NK-92 treated with Interleukin-12 subunit alpha and Interleukin-12 subunit beta, amount 100 ng/mL, for 24 hours (cell line): ENCODE data around the gene BTBD9.
"Not testable (repeated sequence)": the region's sequence is repeated elsewhere in the genome, so short reads cannot be mapped to it uniquely, and the experiment has no call there.

ENCODE experiments used
- DNase-seq: peaks from one replicate; lab custom pipeline; 2025; lab: John Stamatoyannopoulos, UW

The BTBD9 gene

DNA sequence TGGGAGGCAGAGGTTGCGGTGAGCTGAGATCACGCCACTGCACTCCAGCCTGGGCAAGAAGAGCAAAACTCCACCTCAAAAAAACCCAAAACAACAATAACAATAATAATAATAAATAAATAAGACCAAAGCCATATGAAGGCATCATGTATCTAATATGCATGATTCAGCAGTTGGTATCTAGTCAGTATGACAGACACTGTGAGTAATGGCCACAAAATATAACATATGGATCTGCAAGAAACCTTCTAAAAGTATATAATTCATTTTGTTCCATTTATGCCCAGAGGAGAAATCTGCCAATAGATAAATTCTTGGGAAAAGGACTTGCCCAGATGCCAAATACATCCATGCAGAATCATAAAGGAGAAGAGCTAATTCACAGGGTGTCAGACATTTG lies 252.3 kb downstream of the BTBD9 start:
- no peak for DNase-seq

DNA sequence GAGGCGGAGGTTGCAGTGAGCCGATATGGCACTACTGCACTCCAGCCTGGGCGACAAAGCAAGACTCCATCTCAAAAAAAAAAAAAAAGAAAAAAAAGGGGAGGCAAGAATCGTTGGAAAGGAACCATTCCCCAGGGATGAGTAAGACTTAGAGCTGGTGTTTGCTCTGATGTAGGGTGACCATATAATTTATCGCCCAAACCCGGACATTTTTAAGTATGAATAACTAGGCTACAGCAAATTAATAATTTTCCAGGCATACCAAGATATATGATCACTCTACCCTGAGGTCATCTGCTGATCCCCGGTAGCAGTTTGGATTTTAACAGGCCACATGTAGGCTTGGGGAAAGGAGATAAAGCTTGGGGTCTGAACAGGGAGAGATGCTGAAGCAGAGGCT lies 260.9 kb downstream of the BTBD9 start:
- no peak for DNase-seq

DNA sequence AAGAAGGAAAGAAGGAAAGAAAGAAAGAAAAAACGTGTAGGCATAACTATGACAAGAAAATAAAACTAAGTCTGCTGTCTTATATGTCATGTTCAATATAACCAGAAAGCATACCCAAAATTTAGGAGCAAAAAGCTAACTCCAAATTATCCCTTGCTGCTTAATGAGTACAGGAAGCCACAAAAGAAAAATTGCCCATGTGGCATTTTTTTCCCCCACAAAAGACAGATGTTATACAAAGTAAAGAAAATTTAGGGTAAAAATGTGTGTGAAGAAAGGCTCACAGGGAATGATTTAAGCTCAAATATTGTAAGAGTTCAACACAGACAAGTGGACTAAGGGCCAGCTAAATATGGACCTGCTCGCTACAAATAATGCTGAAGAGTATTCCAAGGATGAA lies 263.8 kb downstream of the BTBD9 start:
- no peak for DNase-seq

DNA sequence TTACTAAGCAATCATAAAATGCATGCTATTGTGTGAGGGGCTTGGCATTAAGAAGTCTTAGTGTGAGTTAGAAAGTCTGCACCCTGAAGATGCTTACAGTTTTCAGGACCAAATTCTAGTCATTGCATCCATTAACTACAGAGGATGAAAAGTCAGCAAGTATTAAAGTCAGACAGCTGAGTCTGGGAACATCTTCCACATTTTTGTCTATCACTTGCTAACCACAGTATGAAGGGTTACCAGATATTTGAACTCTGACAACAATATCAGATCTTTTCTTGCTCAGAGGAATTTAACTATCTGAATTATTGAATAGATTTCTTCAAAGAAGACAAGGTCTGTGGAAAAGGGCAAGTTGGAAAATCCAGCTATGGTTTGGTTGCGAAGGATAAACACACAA lies 264.4 kb downstream of the BTBD9 start:
- no peak for DNase-seq

DNA sequence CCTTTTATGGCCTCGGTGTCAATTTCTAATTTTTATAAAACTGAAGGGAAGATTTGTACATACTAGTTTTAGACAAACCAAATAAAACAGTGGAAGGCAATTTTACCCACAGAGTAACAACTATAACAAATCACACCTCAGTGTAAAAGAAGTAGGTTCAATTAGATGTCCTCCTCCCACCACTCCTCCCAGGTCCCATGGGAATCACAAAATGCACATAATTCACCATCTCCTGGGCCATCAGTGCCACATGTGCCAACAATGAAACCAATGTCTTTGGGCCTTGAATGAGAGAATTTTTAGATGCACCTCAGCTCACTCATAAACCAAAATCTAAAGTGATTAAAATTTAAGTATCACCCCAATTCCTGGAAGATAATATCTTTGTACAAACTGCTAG lies 267.8 kb downstream of the BTBD9 start:
- DNase-seq, result no peak

DNA sequence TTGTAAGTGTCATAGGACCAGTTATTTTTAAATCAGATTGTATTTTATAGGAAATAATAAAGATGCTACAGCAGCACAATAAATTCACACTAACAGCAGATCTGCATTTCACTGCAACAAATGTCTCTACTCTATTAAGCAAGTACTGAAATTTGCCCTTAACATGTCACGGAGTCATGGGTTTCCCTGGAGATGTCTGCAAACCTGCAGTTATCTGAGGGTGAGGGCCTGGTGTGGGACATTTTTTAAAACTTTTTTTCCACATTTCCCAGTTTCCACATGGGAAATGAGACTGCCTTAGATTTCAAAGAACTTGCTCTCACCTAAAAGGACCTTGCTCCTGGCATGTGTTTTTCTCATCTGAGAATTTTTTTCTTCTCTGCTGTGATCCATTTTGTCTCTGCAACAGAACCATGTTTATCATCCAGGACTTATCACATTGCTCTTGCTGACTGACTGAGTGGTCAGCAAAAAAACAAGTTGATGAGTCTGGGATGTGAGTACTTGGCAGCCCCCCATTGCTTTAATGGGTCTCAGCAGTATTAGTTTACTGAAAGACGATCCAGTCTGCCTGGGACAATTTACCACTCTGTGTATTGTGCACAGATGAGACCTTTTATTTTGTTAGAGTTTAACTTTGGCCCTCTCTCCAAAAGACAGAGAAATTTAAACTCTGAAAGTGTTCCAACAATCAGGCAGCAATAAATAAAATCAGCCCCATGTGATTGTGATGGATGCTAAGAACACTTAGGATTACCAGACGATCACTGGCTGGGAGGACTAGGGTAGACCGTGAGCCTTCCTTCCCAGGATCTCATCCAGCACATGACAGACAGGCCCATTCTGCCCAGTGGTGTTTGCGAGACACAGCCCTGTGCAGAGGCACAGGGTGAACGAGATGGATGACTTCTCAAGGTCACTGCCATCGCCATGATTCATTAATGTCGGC lies 268.8 kb downstream of the BTBD9 start:
- no peak for DNase-seq

DNA sequence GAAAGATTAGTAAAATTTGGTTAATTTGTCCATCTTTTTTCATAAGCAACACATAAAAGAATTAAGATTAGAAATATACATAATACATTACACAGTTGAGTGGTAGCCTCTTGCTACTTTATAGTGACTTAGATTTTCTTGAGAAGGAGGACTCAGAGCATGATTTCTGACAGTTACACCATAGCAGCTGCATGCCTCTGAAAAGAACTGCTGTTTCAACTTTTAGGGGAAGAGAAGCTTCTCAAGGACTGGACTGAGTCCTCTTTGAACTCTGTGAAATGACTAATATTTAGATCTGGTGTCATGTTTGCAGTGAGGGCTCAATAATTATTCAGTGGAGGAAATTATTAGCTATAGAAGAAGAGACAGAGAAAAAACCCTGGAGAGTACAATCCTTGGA lies 272.5 kb downstream of the BTBD9 start:
- no peak for DNase-seq

DNA sequence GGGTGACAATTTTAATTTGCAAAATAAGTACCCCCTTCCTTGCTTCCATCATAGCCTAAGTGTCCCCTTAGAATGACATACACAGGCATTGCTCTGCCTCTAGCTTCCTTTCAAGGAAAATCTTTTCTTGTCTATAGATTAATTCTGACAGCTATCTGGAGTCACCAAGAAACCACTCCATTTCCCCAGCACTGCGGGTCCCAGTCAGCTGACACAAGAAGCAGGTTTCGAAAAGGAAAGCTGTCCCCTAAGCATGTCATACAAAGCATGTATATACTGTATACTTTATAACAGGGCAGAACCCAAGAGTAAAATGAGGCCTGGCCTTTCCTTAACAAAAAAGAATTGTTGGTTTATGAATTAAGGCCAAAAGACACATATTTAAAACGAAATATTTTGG lies 273.5 kb downstream of the BTBD9 start:
- DNase-seq, result no peak

DNA sequence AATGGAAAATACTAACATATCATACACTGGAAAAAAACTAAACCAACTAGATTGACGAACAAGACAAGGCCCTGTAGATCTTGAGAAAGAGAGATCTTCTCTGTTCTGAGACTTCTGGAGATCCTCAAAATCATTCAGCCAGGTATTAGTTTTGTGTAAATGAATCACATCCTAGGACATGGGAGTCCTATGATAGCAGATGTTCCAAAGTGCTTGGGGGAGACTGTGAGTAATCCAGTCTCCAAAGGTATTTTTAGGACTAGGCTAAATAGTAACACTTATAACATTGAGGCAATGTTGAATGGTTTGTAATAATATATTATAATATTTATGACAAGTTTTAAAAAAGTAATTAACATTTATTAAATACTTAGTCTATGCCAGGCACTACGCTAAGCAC lies 275.0 kb downstream of the BTBD9 start:
- no peak for DNase-seq

DNA sequence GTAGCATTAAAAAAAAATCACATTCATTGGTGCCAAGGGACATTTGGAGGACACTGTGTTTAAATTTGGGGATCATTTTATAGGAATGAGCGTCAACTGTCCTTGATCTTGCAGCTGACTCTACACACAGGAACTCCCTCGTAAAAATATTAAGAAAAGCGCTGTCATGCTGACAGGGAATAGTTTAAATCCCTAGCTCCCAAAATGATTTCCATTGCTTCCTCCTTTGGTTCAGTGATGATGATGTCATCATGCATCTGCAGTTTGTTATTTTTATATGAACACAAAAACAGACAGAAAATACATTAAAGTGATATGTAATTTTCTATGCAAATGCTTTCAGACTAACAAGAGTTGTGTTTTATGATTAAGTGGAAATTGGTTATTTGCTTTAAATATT lies 275.6 kb downstream of the BTBD9 start:
- DNase-seq, result no peak

DNA sequence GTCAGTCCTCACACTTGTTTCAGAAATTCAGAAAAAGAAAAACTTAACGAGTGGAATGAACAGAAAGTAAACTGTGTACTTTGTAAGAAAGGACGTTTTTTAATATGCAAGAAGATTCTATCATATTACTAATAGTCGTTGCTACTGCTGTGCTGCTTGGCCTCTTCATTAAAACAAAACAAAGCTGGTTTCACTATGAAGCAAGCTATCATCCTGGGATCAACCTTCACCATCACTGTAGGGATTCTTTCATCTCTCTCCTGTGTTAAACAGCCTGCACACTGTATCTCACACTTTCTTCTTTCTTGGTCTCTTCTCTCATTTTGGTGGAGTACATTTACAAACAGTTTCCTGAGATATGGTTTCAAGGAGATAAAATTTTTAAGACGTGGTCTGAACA lies 284.2 kb downstream of the BTBD9 start:
- no peak for DNase-seq

DNA sequence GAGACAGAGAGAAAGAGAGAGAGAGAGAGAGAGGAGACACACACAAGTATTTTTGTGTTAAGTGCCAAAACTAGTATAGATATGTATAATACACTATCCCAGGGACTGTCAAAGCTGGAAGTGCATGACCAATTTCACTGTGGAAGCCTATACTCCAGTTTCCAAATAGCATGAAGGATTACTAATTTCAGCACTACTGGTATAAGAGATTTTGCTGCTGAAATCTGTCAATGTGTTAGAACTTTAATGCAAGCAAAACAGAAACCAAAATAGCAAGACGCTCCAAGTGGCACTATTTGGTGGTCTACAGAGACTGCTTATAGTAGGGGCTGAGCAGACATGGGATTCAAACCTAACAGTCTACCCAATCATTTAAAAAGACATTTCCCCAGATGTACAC lies 284.8 kb downstream of the BTBD9 start:
- DNase-seq, result no peak

DNA sequence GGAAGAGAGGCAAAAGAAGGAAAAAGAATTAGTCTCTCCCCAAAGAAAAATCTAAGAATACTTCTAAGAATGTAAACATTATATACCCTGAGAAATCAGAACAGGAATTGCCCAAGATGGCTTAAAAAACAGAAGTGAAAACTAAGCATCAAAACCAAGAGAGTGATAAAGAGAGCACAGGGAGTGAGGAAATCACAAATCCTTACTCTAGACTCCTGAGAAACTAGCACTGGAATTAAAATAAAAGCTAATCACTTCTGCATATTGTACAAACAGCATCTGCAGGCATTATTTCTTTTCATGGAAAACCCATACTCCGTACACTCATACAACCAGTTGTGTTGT lies 285.7 kb downstream of the BTBD9 start:
- no peak for DNase-seq

DNA sequence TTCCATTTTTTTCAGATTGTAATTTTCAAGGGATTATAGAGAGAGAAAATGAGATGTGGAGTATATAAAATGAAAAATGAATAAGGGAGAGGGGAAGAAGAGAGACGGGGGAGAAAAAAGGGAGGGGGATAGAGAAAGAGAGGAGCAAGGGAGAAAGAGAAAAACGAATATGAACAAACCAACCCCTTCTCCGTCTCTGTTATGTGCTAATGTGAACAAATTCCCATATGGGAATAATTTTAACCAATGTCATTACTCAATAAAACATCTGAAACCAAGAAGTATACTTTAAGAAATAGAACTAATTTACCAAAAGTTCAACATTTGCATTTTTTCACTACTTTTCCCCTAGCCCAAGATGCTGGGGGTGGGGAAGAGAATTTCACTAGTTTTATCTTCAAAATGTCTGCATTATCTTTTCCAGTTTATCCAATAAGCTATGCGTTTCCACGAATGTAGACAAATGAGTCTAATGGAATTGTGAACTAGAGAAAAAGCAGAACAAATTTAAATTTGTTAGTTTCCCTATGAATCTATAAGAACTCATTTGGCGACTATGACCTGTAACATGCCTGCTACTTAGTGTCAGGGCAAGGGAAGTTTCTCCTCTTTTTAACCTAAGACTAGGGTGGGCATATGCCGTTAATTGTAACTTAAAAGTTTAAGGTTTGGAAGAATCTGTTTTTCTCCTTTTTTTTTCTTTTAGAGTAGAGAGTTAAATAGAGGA lies 286.3 kb downstream of the BTBD9 start:
- no peak for DNase-seq

DNA sequence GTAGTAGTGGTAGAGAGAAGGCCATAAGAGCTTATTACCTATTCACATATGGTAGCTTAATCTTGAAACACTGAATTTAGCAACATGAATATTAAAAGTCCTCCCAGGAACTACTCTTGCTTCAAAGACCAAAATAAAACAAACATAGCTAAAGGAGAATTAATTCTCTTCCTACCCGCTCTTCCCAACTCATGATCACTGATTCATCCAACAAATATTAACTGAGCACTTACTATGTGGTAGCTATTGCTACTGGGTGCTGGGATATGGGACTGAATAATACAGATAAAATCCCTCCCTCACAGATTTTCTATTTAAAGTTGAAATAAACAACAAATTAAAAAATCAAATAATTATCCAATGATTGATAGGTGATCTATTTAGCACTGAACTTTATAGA lies 287.1 kb downstream of the BTBD9 start:
- no peak for DNase-seq

DNA sequence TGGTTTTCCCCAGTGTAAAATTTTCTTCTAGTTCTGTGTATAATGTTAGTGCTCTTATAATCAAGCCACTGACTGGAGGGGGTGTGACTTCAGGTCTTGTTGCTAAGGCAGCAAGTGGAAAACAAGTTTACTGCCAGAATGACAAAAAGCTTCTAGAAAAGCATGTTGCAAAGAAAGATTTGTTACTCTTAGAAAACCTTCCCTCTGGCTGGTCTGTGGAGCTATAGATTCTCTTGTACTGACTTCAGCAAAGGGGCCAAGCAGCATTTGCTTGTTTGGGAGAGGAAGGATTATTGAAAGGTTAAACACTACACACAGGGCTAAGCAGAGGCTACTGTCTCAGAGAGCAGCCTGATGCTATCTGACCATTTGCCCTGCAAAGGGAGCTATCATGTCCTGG lies 288.8 kb downstream of the BTBD9 start:
- no peak for DNase-seq

DNA sequence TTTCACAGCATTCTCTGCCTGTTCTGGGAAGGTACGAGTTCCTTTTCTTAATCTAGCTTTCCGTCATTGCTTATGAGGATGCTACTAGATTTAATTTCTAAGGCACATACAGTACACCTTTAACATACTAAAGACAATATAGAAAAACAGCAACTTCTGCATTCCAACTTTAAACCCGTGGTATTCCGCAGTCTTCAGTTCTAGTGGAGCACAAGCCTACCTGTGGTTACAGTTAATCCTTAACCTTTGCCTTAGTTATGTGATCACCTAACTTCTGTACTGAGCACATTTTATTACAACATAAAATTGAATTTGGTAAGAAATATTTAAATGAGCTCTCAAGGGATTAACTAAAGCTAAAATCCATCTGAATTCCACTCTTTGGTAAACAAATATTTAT lies 289.5 kb downstream of the BTBD9 start:
- DNase-seq, result no peak

DNA sequence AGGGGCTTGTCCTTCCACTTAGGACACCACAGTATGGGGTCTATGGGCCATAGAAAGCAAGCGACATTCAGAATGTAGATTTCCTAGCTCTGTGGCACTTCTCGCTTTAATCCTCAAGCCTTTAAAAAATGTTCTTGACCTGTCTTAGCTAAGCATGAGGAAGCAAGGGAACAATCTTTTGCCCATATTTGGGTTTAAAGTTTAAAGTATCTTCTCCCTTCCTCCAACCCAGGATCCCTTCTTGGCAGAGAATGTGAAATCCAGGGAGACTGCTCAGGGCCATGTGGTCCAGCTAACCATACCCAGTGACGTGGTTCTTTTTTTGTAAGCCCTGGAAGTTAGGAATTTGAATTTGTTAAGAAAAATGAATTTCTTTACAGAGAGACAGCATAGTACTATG lies 289.9 kb downstream of the BTBD9 start:
- no peak for DNase-seq

DNA sequence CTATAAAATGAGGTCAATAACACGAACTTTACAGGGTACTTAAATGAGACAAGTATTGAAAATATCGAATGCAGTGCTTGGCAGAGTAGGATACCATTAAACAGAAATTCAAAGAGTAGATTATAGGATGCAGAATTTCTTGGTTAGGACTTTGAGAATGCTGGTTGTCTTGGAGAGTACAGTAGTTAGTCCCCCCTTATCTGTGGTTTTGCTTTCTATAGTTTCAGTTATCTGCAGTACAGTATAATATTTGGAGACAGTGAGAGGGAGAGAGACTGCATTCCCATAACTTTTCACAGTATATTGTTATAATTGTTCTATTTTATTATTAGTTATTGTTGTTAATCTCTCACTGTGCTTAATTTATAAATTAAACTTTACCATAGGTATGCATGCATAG lies 290.5 kb downstream of the BTBD9 start:
- no peak for DNase-seq

DNA sequence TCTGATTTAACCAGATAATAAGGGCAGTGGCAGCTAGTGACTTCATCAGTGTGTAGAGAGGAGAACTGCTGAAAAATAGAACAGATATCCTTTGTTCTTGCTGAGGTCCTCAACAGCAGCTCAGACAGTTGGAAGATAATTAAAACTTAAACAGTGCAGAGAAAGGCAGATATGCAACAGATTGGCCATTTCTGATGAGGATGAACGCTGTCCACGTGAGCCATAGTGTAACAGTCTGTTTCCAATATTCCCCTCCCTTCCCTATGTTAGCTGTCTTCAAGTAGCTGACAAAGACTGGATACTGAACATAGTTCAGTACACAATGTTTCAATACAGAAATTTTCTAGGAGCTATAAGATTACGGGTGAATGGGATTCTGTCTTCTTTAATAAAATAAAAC lies 291.4 kb downstream of the BTBD9 start:
- no peak for DNase-seq

DNA sequence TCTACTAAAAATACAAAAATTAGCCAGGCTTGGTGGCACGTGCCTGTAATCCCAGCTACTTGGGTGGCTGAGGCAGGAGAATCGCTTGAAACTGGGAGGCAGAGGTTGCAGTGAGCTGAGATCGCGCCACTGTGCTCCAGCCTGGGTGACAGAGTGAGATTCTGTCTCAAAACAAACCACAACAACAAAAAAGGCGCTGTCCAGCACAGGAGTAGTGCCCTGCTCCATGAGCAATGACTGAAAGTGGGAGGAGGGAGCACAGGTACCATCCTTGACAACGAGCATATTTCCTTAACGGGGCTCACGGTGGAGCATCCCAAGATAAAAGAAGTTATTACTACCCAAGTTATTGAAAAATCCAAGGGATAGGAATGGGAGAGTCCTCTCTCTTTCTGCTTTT lies 291.9 kb downstream of the BTBD9 start:
- not testable (repeated sequence) for DNase-seq

DNA sequence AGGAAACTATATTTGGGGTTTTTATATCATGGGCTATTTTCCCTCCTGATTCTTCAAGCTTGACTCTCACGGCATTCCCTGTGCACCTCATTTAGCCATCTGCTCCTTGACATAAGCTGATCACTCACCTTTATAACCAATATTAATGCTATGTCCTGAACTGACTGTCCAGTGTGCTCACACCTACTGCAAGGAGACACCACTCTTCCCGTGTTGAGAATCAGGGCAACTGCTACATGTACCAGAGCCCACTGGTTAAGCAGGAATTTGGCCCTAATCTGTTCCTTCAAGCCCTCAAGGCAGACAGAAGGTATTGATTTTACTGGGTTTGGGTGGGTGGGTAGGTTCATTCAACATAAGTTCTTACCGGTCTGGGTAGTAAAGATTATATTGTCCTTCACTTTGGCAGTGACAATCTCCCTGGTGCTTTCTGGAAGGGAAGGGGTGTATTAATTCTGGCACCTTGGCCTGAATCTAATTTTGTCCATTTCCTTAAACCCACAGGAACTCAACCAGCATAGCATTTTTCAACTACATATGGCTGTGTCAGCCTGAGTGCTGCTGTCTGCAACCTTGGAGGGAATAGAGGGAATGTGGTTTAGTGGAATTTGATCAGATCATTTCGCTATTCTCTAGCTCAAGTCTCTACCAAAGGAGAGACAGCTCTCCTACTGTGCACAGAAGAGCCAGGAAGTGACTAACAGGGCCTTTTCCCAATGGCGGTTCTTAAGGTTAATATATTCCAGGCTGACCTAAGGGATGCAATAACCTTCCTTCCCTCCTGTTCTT lies 293.2 kb downstream of the BTBD9 start:
- DNase-seq, result no peak

DNA sequence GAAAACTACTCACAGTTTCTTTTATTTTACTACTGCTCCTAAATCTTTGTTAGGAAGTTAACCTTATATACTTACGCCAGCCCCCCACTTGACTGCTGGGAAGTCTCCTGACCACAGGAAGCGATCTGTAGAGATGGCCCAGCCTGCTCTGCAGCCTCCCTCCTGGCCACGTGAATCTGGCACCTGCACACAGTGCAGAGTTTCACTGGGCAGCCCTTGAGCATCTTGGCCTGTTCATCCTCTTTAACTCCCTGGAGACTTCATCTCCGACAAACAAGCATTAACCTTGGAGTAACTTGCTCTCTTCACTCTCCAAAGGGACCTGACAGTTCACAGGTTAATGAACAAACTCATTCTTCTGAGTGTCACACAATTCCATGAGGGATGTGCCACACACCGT lies 294.1 kb downstream of the BTBD9 start:
- DNase-seq, result no peak
